RWPE2 (cell line): ENCODE results near the gene PBX3.
A peak's percentile ranks its signal among the peaks of the same experiment; 100 is the strongest.

Source experiments
- ATAC-seq: fragments of 200-7000 bp; cut with Tn5 transposase; 3 replicates; pipeline ENCODE4 v1.9.1; 2021; ENCODE audit warnings: low read depth
- DNase-seq: peaks from one replicate; pipeline ENCODE4 v3.0.0-alpha.2; 2020; ENCODE audit warnings: low spot score
- H3K27ac ChIP-seq: fragments of 450-650 bp; 2 replicates; pipeline ENCODE4 v1.5.1; 2017; ENCODE audit warnings: mild to moderate bottlenecking; ENCODE audit not compliant: poor library complexity, severe bottlenecking
- H3K27me3 ChIP-seq: fragments of 250-450 bp; sonication (Bioruptor Pico); 2 replicates; pipeline ENCODE4 v1.5.1; 2021; ENCODE audit warnings: mild to moderate bottlenecking, moderate library complexity; ENCODE audit not compliant: insufficient read depth, poor library complexity, severe bottlenecking
- H3K36me3 ChIP-seq: fragments of 250-450 bp; sonication (Bioruptor Pico); 2 replicates; pipeline ENCODE4 v1.5.1; 2020; ENCODE audit warnings: low read depth, mild to moderate bottlenecking, moderate library complexity
- H3K4me1 ChIP-seq: fragments of 250-450 bp; sonication (Bioruptor Pico); 2 replicates; pipeline ENCODE4 v1.5.1; 2021; ENCODE audit warnings: mild to moderate bottlenecking, moderate library complexity; ENCODE audit not compliant: insufficient read depth, poor library complexity, severe bottlenecking
- H3K4me3 ChIP-seq: fragments of 250-450 bp; sonication (Bioruptor Pico); 2 replicates; pipeline ENCODE4 v1.5.1; 2021; ENCODE audit warnings: mild to moderate bottlenecking, moderate library complexity; ENCODE audit not compliant: severe bottlenecking
- H3K9me3 ChIP-seq: fragments of 250-450 bp; sonication (Bioruptor Pico); 2 replicates; pipeline ENCODE4 v1.5.1; 2021; ENCODE audit warnings: mild to moderate bottlenecking, moderate library complexity; ENCODE audit not compliant: severe bottlenecking
- CTCF ChIP-seq: fragments of 450-650 bp; IDR thresholded peaks from one replicate; pipeline ENCODE4 v1.5.1; 2017; ENCODE audit warnings: mild to moderate bottlenecking, moderate library complexity; ENCODE audit not compliant: poor library complexity, severe bottlenecking

Gene PBX3

GRCh38 chr9:125894566-125894965 is 147.4 kb downstream of the PBX3 start:
- no peak overlapping the region for H3K27ac ChIP-seq
- ATAC-seq (no peak), DNase-seq (no peak)
- peaks cover 4% of the 10 kb centered on the region for H3K4me1 ChIP-seq
- no peaks in the 10 kb centered on the region for H3K36me3 ChIP-seq
- H3K27me3 ChIP-seq = no peaks in the 10 kb centered on the region
- peaks cover 2% of the 10 kb centered on the region for H3K9me3 ChIP-seq
- H3K4me3 ChIP-seq = no peak overlapping the region
- TF ChIP-seq CTCF = no peak

GRCh38 chr9:125896404-125896803 is 149.2 kb downstream of the PBX3 start:
- no peak overlapping the region for H3K4me3 ChIP-seq
- H3K27me3 ChIP-seq = no peaks in the 10 kb centered on the region
- no peaks in the 10 kb centered on the region for H3K4me1 ChIP-seq
- H3K27ac ChIP-seq = no peak overlapping the region
- H3K9me3 ChIP-seq = peaks cover 2% of the 10 kb centered on the region
- DNase-seq (no peak), ATAC-seq (no peak)
- no peak for TF ChIP-seq CTCF
- no peaks in the 10 kb centered on the region for H3K36me3 ChIP-seq

GRCh38 chr9:125896964-125897363 is 149.8 kb downstream of the PBX3 start:
- DNase-seq = no peak
- no peak for TF ChIP-seq CTCF
- Histone ChIP-seq H3K27me3 (no peaks in the 10 kb centered on the region), H3K9me3 (peaks cover 2% of the 10 kb centered on the region), H3K4me3 (no peak overlapping the region), H3K4me1 (peaks cover under 1% of the 10 kb centered on the region), H3K36me3 (no peaks in the 10 kb centered on the region), H3K27ac (no peak overlapping the region)
- ATAC-seq = no peak

GRCh38 chr9:125897481-125897880 is 150.3 kb downstream of the PBX3 start:
- TF ChIP-seq CTCF = no peak
- peaks cover 6% of the 10 kb centered on the region for H3K4me1 ChIP-seq
- no peak for ATAC-seq

GRCh38 chr9:125902214-125902613 is 155.0 kb downstream of the PBX3 start:
- H3K27ac ChIP-seq = no peak overlapping the region
- TF ChIP-seq CTCF = no peak

More at GRCh38 chr9:125897481-125897880, 150.3 kb downstream of the PBX3 start:
- H3K27me3 ChIP-seq = no peaks in the 10 kb centered on the region
- DNase-seq = no peak
- H3K4me3 ChIP-seq = no peak overlapping the region
- H3K9me3 ChIP-seq = peaks cover 2% of the 10 kb centered on the region
- H3K27ac ChIP-seq = no peak overlapping the region
- H3K36me3 ChIP-seq = no peaks in the 10 kb centered on the region

More at GRCh38 chr9:125902214-125902613, 155.0 kb downstream of the PBX3 start:
- Histone ChIP-seq H3K36me3 (no peaks in the 10 kb centered on the region), H3K4me3 (no peak overlapping the region), H3K4me1 (peaks cover 6% of the 10 kb centered on the region), H3K9me3 (no peaks in the 10 kb centered on the region), H3K27me3 (no peaks in the 10 kb centered on the region)
- ATAC-seq = peak; percentile 59; the same call in 2 of the 3 replicates
- no peak for DNase-seq
